LHCN-M2 (cell line): ENCODE measurements around the gene MYLK2. TPM values are rescaled to one million over a fixed set of nuclear protein-coding genes. Genes with fewer than 3 reads are reported as not detected.

ENCODE experiments used
- DNase-seq: peaks from one replicate; pipeline ENCODE4 v3.0.0-alpha.2; 2012; ENCODE audit warnings: low read depth
- total RNA-seq: library from RNA; depleted of rRNA; stranded (reverse); fragments of >200 nt; gene quantifications from 2 replicates; pipeline ENCODE4 v1.2.3, GENCODE V29; 2014; rRNA removed

The MYLK2 gene
- total RNA-seq, 1 experiment from 2014 or later = 0.29 TPM

GRCh38 chr20:31870726-31871617, 51.8 kb downstream of the MYLK2 start:
- no peak for DNase-seq

GRCh38 chr20:31871618-31871954, 52.4 kb downstream of the MYLK2 start:
- no peak for DNase-seq

GRCh38 chr20:31872406-31872805, 53.2 kb downstream of the MYLK2 start:
- DNase-seq = no peak

GRCh38 chr20:31875671-31876070, 56.5 kb downstream of the MYLK2 start:
- DNase-seq = no peak

GRCh38 chr20:31877684-31878083, 58.5 kb downstream of the MYLK2 start:
- no peak for DNase-seq

- peak; percentile 94 for DNase-seq
Measured at GRCh38 chr20:31879143-31879987, 60.2 kb downstream of the MYLK2 start.

- no peak for DNase-seq
Measured at GRCh38 chr20:31881945-31882344, 62.8 kb downstream of the MYLK2 start.

- no peak for DNase-seq
Measured at GRCh38 chr20:31883829-31884228, 64.7 kb downstream of the MYLK2 start.

Other genes starting within 250 kb of the MYLK2 start
- 775 and 1,134 TPM in 2 replicates for gene ID1, start 214.1 kb upstream of the MYLK2 start, total RNA-seq
- not detected in 2 replicates for gene COX4I2, start 181.4 kb upstream of the MYLK2 start, total RNA-seq
- 328 and 368 TPM in 2 replicates for gene BCL2L1, start 96.5 kb upstream of the MYLK2 start, total RNA-seq
- gene TPX2, start 80.1 kb upstream of the MYLK2 start, total RNA-seq = 188 and 191 TPM in 2 replicates
- not detected in 2 replicates for gene FOXS1, start 26.2 kb downstream of the MYLK2 start, total RNA-seq
- 0.11 TPM in 1 of 2 replicates, not detected in the other for gene DUSP15, start 51.2 kb downstream of the MYLK2 start, total RNA-seq
- gene TTLL9, start 51.3 kb downstream of the MYLK2 start, total RNA-seq = not detected in 2 replicates
- 8.0 TPM in 2 replicates for gene PDRG1, start 132.7 kb downstream of the MYLK2 start, total RNA-seq
- gene XKR7, start 148.8 kb downstream of the MYLK2 start, total RNA-seq = under 0.01 TPM in 1 of 2 replicates, not detected in the other
- gene CCM2L, start 191.1 kb downstream of the MYLK2 start, total RNA-seq = not detected in 2 replicates
- gene HCK, start 232.9 kb downstream of the MYLK2 start, total RNA-seq = not detected in 2 replicates